Epithelial cell of proximal tubule (primary cell): ENCODE measurements around the gene COLEC11. TPM values are rescaled to one million over a fixed set of nuclear protein-coding genes. Genes with fewer than 3 reads are reported as not detected.

Source experiments
- DNase-seq: peaks from one replicate; pipeline ENCODE4 v3.0.0-alpha.2; 2011; ENCODE audit warnings: low read depth
- H3K4me3 ChIP-seq: 2 replicates; pipeline ENCODE4 v1.5.1; 2011; ENCODE audit warnings: low read depth, mild to moderate bottlenecking, low read length
- total RNA-seq: library from RNA; depleted of rRNA; stranded (reverse); fragments of >200 nt; gene quantifications from 2 replicates; pipeline ENCODE4 v1.2.3, GENCODE V29; 2015
- TF ChIP-seq, protein P1 (sequence below): conservative IDR thresholded peaks from 2 replicates; pipeline ENCODE4 v1.5.1; 2012; ENCODE audit warnings: low read depth, mild to moderate bottlenecking, low read length

COLEC11 gene
- total RNA-seq, 1 donor from 2014 or later, result 0.40 TPM

DNA sequence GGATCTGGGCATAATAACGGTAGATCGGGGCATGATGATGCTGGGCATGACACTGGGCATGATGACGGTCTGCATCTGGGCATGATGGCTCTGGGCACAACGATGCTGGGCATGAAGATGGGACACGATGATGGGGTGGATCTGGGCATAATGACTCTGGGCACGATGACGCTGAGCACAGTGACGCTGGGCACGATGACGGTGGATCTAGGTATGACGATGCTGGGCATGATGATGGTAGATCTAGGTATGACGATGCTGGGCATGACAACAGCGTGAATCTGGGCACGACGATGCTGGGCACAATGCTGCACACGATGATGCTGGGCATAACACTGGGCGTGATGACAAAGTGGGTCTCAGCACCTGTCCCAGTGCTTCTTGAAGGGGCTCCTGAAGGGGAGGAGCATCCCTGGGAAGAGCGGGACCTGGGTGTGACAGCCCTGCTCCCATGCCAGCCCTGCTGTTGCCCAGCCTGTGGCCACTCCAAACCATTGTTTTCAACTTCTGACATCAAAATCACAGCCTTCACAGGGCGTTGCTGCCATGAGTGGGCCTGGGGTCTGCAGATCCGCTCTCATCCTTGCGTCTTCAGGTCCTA lies 32.7 kb downstream of the COLEC11 start:
- no peak for DNase-seq
- H3K4me3 ChIP-seq, result no peak overlapping the region
- TF ChIP-seq, protein P1, sequence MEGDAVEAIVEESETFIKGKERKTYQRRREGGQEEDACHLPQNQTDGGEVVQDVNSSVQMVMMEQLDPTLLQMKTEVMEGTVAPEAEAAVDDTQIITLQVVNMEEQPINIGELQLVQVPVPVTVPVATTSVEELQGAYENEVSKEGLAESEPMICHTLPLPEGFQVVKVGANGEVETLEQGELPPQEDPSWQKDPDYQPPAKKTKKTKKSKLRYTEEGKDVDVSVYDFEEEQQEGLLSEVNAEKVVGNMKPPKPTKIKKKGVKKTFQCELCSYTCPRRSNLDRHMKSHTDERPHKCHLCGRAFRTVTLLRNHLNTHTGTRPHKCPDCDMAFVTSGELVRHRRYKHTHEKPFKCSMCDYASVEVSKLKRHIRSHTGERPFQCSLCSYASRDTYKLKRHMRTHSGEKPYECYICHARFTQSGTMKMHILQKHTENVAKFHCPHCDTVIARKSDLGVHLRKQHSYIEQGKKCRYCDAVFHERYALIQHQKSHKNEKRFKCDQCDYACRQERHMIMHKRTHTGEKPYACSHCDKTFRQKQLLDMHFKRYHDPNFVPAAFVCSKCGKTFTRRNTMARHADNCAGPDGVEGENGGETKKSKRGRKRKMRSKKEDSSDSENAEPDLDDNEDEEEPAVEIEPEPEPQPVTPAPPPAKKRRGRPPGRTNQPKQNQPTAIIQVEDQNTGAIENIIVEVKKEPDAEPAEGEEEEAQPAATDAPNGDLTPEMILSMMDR, result no peak

DNA sequence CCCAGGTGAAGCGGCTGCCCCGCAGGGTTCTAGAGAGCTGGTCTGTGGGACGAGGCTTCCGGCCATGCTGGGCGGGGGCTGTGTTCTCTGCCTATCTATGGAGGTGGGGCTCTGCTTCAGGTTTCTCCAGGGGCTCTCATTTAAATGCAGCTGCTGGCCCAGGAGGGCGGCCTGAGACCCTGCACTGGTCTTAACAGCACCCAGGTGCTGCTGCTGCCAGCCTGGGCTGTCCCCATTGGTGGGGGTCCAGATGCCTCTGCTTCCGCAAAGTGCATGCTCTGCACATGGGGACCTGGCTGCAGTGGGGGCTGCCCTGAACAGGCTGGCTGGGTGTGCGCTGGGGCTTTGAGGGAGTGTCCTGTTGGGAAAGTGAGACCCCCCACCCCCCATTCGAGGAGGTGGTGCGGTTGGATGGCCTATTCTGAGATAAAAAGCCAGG lies 33.3 kb downstream of the COLEC11 start:
- TF ChIP-seq, protein P1, result no peak

DNA sequence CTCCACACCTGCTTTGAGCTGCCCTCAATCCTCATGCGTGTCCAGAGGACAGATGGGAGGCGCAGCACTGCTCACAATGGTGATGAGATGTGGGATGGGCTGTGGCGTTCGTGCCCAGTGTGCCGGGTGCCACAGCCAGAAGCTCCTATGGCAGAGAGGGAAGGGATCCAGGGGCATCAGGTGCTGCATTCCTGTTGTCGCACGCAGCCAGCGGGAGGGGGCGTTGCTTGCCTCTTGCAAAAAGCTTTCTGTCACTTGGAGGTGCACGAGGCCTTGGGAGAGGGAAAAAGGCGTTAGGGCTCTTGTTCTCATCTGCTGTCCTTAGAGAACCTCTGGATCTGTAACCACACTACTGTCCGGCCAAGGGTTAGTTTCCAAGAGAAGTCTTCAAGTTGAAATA lies 33.9 kb downstream of the COLEC11 start:
- no peak for DNase-seq
- TF ChIP-seq, protein P1, result no peak

More for the DNA sequence above, 33.3 kb downstream of the COLEC11 start:
- no peak overlapping the region for H3K4me3 ChIP-seq
- no peak for DNase-seq

DNA sequence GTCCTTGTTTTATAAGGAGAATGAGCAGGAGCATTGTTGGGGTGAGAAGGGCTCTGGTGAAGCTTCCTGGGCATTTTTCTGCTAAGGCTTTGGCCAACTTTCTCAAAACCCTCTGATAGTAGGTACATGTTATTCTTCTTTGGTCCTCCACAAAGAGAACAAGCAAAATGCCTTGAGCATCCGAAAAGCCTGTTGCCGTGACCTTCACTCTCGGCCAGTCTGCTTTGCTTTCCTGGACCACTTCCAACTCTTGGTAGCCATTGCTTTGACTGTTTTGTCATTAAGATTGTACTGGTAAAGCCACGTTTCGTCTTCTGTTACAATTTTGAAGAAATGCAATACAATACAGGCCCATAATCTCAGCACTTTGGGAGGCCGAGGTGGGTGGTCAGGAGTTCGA lies 35.7 kb downstream of the COLEC11 start:
- DNase-seq, result no peak
- H3K4me3 ChIP-seq, result no peak overlapping the region
- TF ChIP-seq, protein P1, result no peak

More for the DNA sequence above, 33.9 kb downstream of the COLEC11 start:
- no peak overlapping the region for H3K4me3 ChIP-seq

DNA sequence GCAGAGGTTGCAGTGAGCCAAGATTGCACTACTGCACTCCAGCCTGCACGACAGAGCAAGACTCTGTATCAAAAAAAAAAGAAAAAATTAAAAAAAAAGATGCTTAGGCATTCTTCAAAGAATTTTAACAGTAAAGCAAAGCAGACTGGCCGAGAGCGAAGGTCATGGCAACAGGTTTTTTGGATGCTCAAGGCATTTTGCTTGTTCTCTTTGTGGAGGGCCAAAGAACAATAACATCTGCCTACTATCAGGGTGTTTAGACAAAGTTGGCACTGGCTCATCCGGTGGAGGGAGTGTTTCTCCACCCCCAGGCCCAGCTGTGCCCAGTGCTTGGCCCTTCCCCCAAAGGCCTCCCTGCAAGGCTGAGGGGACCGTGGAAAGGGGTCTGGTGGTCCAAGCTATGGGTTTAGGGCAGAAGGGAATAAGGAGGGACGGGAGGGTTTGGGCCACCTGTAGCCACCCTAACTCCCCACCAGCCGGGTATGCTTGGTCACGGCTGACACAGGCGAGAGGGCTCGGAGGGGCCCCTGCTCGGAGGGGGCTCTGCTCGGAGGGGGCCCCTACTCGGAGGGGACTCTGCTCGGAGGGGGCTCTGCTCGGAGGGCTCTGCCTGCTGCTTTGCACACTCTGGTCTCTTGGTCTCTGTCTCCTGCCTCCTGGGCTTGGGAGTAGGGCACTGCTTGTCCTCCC lies 36.4 kb downstream of the COLEC11 start:
- DNase-seq, result no peak
- TF ChIP-seq, protein P1, result no peak
- H3K4me3 ChIP-seq, result no peak overlapping the region

DNA sequence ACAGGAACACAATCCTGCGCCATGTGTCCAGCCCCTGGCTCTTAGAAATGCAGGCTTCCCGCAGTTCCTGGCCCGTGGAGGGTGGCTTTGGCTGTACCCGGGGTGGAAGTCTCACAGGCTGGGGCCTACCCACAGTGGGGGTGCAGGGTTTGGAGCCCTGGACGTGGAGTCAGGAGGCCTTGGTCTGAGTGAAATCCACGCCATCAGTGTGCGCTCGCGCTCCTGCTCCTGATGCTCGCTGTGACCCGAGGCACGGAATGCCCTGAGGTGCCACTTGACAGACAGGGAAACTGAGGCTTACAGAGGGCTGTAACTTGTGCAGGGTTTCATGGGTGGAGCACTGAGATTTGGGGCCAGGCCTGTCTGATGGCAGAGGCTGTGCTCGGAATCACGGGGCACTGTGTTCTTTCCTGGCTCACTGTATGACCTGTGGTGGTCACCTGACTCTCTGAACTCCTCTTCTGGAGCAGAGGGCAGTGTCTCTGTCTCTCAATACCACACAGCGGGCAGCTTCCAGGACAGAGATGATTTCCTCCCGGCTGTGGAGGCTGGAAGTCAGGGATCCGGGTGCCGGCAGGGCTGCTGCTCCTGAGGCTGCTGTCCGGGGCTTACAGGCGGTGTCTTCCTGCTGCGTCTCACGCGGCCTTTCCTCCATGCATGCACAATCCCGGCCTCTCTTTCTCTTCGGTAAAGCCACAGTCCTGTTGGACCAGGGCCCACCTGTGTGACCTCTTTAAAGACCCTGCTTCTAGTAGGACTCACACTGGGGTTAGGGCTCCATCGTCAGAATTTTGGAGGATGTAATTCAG lies 37.1 kb downstream of the COLEC11 start:
- no peak for DNase-seq
- TF ChIP-seq, protein P1, result no peak
- H3K4me3 ChIP-seq, result no peak overlapping the region
